Smooth muscle cell (in vitro differentiated cells): Measurements from ENCODE around the gene CCDC107. TPM values are rescaled to one million over a fixed set of nuclear protein-coding genes. Genes with fewer than 3 reads are reported as not detected.
"Not testable (repeated sequence)": the region's sequence is repeated elsewhere in the genome, so short reads cannot be mapped to it uniquely, and the experiment has no call there.

Experiments
- DNase-seq: peaks from one replicate; lab custom pipeline; 2025; ENCODE audit not compliant: unreplicated experiment; lab: John Stamatoyannopoulos, UW
- H2AFZ ChIP-seq: fragments of 200-600 bp; sonication (generic); 2 replicates; pipeline ENCODE4 v1.6.0; 2016; ENCODE audit warnings: antibody characterized with exemption, low read depth, mild to moderate bottlenecking
- H3F3A ChIP-seq: fragments of 200-600 bp; sonication (generic); 2 replicates; pipeline ENCODE4 v1.6.0; 2017; ENCODE audit warnings: antibody characterized with exemption, low read depth
- H3K27ac ChIP-seq: fragments of 200-600 bp; sonication (generic); 2 replicates; pipeline ENCODE4 v1.5.1; 2016; ENCODE audit warnings: low read depth, mild to moderate bottlenecking
- H3K27me3 ChIP-seq: fragments of 200-600 bp; sonication (generic); 2 replicates; pipeline ENCODE4 v1.6.1; 2016; ENCODE audit warnings: low read depth, mild to moderate bottlenecking
- H3K36me3 ChIP-seq: fragments of 200-600 bp; sonication (generic); 2 replicates; pipeline ENCODE4 v1.5.1; 2016; ENCODE audit warnings: low read depth
- H3K4me1 ChIP-seq: fragments of 200-600 bp; sonication (generic); 2 replicates; pipeline ENCODE4 v1.5.1; 2016; ENCODE audit warnings: low read depth
- H3K4me2 ChIP-seq: fragments of 200-600 bp; sonication (generic); 2 replicates; pipeline ENCODE4 v1.6.0; 2016; ENCODE audit warnings: mild to moderate bottlenecking
- H3K4me3 ChIP-seq: fragments of 200-600 bp; sonication (generic); 2 replicates; pipeline ENCODE4 v1.5.1; 2016; ENCODE audit warnings: mild to moderate bottlenecking
- H3K79me2 ChIP-seq: fragments of 200-600 bp; sonication (generic); 2 replicates; pipeline ENCODE4 v1.6.0; 2016; ENCODE audit warnings: low read depth, mild to moderate bottlenecking
- H3K9ac ChIP-seq: fragments of 200-600 bp; sonication (generic); 2 replicates; pipeline ENCODE4 v1.6.0; 2016; ENCODE audit warnings: low read depth
- H3K9me3 ChIP-seq: fragments of 200-600 bp; sonication (generic); replicated peaks from 2 replicates; pipeline ENCODE4 v1.5.1; 2016; ENCODE audit warnings: low read depth
- H4K20me1 ChIP-seq: fragments of 200-600 bp; sonication (generic); 2 replicates; pipeline ENCODE4 v1.6.0; 2016; ENCODE audit warnings: low read depth
- WGBS: methylation state at CpG from one replicate; pipeline ENCODE4 v1.1.7; 2016; ENCODE audit warnings: low lambda C conversion rate; 5-methylcytosine and 5-hydroxymethylcytosine counted together
- polyA plus RNA-seq: library from polyadenylated mRNA; unstranded; fragments of >200 nt; fragmentation: Nextera tagmentation; extraction: Ambion mirVana; gene quantifications from 2 replicates; pipeline ENCODE4 v1.2.1, GENCODE V29; 2016
- total RNA-seq: library from RNA; depleted of rRNA; stranded (reverse); fragments of >200 nt; gene quantifications from 2 replicates; pipeline ENCODE4 v1.2.3, GENCODE V29; 2014
- TF ChIP-seq, protein P1 (sequence below): fragments of 200-600 bp; sonication (generic); IDR thresholded peaks from 2 replicates; pipeline ENCODE4 v1.5.1; 2017; ENCODE audit warnings: borderline replicate concordance, mild to moderate bottlenecking, antibody characterized with exemption; ENCODE audit not compliant: insufficient read depth, poor library complexity, severe bottlenecking

CCDC107 gene
- total and polyA plus RNA-seq, 2 experiments from 2014 or later = 19.6 to 37.1 TPM

DNA sequence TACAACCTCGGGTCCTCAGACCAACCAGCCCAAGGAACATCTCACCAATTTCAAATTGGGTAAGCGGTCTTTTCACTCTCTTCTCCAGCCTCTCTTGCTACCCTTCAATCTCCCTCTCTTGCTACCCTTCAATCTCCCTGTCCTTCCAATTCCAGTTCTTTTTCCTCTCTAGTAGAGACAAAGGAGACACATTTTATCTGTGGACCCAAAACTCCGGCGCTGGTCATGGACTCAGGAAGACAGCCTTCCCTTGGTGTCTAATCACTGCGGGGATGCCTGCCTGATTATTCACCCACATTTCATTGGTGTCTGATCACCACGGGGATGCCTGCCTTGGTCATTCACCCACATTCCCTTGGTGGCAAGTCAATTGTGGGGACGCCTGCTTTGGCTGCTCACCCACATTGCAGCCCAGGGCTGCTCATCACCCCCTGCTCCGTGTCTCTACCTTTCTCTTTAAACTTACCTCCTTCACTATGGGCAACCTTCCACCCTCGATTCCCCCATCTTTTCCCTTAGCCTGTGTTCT, 20.6 kb upstream of the CCDC107 start:
- WGBS = 91% methylated on average over 9 of the region's 9 CpGs
- not testable (repeated sequence) for H3K27me3 ChIP-seq, H3K4me1 ChIP-seq, H2AFZ ChIP-seq, H4K20me1 ChIP-seq, H3K9me3 ChIP-seq, H3K36me3 ChIP-seq, H3K9ac ChIP-seq, H3K27ac ChIP-seq, DNase-seq, H3K79me2 ChIP-seq, H3F3A ChIP-seq, H3K4me3 ChIP-seq, H3K4me2 ChIP-seq

DNA sequence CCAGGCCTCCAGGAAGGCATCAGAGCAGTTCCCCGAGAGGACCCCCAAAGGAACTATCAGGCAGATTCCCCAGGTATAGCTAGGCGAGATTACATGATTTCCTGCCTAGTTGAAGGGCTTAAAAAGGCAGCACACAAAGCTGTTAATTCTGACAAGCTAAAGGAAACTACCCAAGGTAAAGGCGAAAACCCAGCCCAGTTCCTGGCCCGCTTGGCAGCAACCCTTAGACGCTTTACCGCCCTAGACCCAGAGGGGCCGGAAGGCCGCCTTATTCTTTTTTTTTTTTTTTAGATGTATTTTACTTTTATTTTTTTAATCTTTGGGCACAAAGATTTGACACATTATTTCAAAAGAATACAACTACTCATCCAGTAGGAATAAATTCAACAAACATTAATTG, 19.3 kb upstream of the CCDC107 start:
- H3K79me2 ChIP-seq, H3K36me3 ChIP-seq, H4K20me1 ChIP-seq, H3F3A ChIP-seq, H3K27ac ChIP-seq, H3K4me1 ChIP-seq, H3K4me3 ChIP-seq, H3K9ac ChIP-seq, H3K27me3 ChIP-seq, DNase-seq, H2AFZ ChIP-seq, H3K9me3 ChIP-seq, H3K4me2 ChIP-seq: not testable (repeated sequence)
- 96% methylated on average over 7 of the region's 8 CpGs for WGBS

DNA sequence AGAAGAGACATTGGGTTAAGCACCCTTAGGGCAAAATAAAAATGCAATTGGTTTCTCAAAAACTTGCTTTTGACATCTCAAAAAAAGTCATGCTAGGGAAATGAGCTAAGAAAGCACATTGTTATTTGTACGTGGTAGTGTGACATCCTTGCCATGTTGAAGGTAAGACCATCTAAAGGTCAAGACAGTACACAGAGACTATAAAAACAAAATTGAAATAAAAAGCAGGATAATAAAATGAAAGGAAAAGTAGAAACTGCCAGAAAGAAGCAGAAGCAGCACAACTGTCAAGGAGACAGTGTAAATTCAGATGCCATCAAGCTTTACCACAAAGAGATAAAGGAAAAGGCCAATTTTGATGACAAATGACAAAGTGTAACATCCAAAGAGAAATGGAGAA, 18.9 kb upstream of the CCDC107 start:
- not testable (repeated sequence) for H3K79me2 ChIP-seq, H3K27me3 ChIP-seq, H3K27ac ChIP-seq, H3K4me3 ChIP-seq, H3K36me3 ChIP-seq, H3K9ac ChIP-seq, H2AFZ ChIP-seq, H3K4me2 ChIP-seq, H3K9me3 ChIP-seq, H3F3A ChIP-seq, H3K4me1 ChIP-seq, H4K20me1 ChIP-seq, DNase-seq
- WGBS = 91% methylated on average over 1 of the region's 1 CpG

DNA sequence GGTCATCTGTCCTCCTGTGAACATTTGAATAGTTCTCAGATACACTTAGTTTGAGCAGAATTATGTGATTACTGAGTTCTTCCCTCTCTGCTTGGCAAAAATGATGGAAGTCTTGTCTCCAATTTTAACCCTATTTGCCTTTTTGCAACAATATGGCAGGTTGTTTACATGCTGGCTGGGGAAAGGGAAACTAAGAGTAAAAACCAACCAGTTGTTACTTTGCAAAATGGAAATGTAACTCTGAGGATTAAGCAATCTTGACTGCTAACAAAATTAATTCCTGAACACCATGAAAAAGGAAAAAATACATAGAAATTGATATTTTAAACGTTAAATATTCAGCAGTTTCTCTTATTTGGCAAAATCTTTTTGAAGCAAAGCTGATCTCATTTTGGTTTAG, 18.5 kb upstream of the CCDC107 start:
- 96% methylated on average over 1 of the region's 1 CpG for WGBS
- H3K9ac ChIP-seq = no peak overlapping the region
- no peaks in the 10 kb centered on the region for H3K27me3 ChIP-seq
- H2AFZ ChIP-seq = no peak overlapping the region
- H3K4me1 ChIP-seq = no peaks in the 10 kb centered on the region
- TF ChIP-seq, protein P1, sequence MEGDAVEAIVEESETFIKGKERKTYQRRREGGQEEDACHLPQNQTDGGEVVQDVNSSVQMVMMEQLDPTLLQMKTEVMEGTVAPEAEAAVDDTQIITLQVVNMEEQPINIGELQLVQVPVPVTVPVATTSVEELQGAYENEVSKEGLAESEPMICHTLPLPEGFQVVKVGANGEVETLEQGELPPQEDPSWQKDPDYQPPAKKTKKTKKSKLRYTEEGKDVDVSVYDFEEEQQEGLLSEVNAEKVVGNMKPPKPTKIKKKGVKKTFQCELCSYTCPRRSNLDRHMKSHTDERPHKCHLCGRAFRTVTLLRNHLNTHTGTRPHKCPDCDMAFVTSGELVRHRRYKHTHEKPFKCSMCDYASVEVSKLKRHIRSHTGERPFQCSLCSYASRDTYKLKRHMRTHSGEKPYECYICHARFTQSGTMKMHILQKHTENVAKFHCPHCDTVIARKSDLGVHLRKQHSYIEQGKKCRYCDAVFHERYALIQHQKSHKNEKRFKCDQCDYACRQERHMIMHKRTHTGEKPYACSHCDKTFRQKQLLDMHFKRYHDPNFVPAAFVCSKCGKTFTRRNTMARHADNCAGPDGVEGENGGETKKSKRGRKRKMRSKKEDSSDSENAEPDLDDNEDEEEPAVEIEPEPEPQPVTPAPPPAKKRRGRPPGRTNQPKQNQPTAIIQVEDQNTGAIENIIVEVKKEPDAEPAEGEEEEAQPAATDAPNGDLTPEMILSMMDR = no peak
- H4K20me1 ChIP-seq = no peaks in the 10 kb centered on the region
- no peaks in the 10 kb centered on the region for H3F3A ChIP-seq
- no peak overlapping the region for H3K4me2 ChIP-seq
- no peak overlapping the region for H3K27ac ChIP-seq
- no peak for DNase-seq
- no peaks in the 10 kb centered on the region for H3K79me2 ChIP-seq
- no peaks in the 10 kb centered on the region for H3K9me3 ChIP-seq
- no peaks in the 10 kb centered on the region for H3K36me3 ChIP-seq
- no peak overlapping the region for H3K4me3 ChIP-seq

DNA sequence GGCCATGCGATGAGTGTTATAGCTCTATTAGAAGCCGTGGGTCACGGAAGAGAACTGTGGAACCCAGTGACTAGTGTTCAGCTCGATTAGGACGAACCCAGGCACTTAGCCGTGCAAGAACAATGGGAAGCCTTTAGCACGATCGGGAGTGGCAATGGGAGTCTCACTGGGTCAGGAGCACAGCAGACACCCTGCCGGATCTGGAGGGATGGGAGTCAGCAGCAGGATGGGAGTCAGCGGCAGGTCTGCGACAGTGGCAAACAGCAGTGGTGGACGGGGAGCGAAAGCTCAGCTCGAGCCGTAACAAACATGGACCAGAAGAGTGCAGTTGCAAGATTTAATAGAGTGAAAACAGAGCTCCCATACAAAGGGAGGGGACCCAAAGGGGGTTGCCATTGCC, 17.7 kb upstream of the CCDC107 start:
- H2AFZ ChIP-seq, H3K4me1 ChIP-seq, H3K9me3 ChIP-seq, H3K4me3 ChIP-seq, H3K79me2 ChIP-seq, H3K4me2 ChIP-seq, DNase-seq, H3K36me3 ChIP-seq, H3F3A ChIP-seq, H3K27me3 ChIP-seq, H4K20me1 ChIP-seq, H3K9ac ChIP-seq, H3K27ac ChIP-seq: not testable (repeated sequence)
- WGBS = 97% methylated on average over 15 of the region's 15 CpGs

DNA sequence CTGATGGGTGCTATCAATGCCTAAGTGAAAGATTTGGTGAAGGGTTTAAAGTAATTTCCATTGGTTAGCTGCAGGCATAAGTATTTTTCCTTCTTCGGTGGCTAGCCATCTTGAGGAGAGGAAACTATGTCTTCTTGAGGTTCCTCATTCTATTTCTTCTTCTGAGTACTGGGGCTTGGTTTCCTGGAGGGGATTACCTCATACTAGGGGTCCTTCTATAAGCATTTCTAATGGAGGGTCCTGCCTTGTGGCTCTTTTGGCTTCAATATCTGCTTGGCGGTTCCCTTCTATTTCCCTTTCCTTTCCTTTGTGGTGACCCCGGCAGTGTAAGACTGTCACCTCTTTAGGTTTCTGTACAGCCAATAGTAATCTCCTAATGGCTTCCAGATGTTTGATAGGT, 16.6 kb upstream of the CCDC107 start:
- H3K4me2 ChIP-seq, H3K9ac ChIP-seq, H3K4me1 ChIP-seq, H2AFZ ChIP-seq, DNase-seq, H3K27me3 ChIP-seq, H3K79me2 ChIP-seq, H3K36me3 ChIP-seq, H4K20me1 ChIP-seq, H3K27ac ChIP-seq, H3F3A ChIP-seq, H3K9me3 ChIP-seq, H3K4me3 ChIP-seq: not testable (repeated sequence)
- WGBS = 100% methylated on average over 3 of the region's 3 CpGs
